ENCODE measurements around the gene ARHGAP40.
A peak's percentile ranks its signal among the peaks of the same experiment; 100 is the strongest.

Gene ARHGAP40

DNA sequence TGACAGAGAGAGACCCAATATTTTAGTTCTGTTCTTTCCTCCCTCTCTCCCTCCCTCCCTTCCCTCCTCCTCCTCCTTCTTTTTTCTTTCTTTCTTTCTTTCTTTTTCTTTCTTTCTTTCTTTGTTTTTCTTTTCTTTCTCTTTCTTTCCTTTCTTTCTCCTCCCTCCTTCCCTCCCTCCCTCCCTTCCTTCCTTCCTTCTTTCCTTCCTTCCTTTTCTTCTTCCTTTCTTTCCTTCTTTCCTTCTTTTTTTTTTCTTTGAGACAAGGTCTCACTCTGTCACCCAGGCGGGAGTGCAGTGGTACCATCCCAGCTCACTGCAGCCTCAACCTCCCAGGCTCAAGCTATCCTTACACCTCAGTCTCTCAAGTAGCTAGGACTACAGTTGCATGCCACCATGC is 28.4 kb downstream of the ARHGAP40 start:
- Histone ChIP-seq H3K9ac (no peak overlapping the region), H3K27me3 (ENCODE audit: insufficient read depth, low read depth) (no peaks in the 10 kb centered on the region), H3K4me1 (ENCODE audit: low read depth, poor library complexity, severe bottlenecking) (peaks cover 11% of the 10 kb centered on the region), H3K4me3 (IDR thresholded peaks at IDR 0.05; ENCODE audit: insufficient read depth, low read depth, low read length) (no peak overlapping the region), H3K79me2 (ENCODE audit: insufficient read depth, low read depth) (no peaks in the 10 kb centered on the region), H3K4me2 (no peak overlapping the region), H3K27ac (no peak overlapping the region), H3K36me3 (ENCODE audit: insufficient read depth) (no peaks in the 10 kb centered on the region), H4K20me1 (ENCODE audit: insufficient read depth) (no peaks in the 10 kb centered on the region), H2AFZ (ENCODE audit: low read depth) (no peak overlapping the region)
- TF ChIP-seq, protein P1, sequence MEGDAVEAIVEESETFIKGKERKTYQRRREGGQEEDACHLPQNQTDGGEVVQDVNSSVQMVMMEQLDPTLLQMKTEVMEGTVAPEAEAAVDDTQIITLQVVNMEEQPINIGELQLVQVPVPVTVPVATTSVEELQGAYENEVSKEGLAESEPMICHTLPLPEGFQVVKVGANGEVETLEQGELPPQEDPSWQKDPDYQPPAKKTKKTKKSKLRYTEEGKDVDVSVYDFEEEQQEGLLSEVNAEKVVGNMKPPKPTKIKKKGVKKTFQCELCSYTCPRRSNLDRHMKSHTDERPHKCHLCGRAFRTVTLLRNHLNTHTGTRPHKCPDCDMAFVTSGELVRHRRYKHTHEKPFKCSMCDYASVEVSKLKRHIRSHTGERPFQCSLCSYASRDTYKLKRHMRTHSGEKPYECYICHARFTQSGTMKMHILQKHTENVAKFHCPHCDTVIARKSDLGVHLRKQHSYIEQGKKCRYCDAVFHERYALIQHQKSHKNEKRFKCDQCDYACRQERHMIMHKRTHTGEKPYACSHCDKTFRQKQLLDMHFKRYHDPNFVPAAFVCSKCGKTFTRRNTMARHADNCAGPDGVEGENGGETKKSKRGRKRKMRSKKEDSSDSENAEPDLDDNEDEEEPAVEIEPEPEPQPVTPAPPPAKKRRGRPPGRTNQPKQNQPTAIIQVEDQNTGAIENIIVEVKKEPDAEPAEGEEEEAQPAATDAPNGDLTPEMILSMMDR (conservative IDR thresholded peaks at IDR 0.05; ENCODE audit: low read depth, low read length): no peak

DNA sequence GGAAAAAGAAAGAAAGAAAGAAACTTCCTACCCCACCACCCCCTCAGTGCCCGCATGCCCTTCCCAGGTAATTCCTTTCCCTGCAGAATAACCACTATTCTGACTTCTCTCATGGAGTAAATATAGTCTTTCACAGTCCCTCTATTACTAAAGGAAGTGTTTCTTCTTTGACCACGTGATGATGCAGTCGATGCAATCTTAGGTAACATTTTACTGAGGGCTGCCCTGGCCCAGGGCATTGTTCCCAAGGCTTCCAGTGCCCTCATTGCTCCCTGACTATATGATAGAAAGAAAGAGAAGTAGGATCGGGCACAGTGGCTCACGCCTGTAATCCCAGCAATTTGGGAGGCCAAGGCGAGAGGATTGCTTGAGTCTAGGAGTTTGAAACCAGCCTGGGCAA is 29.1 kb downstream of the ARHGAP40 start:
- H3K27ac ChIP-seq: no peak overlapping the region
- no peak overlapping the region for H3K4me3 ChIP-seq (IDR thresholded peaks at IDR 0.05; ENCODE audit: insufficient read depth, low read depth, low read length)
- no peaks in the 10 kb centered on the region for H3K36me3 ChIP-seq (ENCODE audit: insufficient read depth)
- no peak overlapping the region; the same call in 1 of the 2 replicates for H3K4me2 ChIP-seq
- H3K27me3 ChIP-seq (ENCODE audit: insufficient read depth, low read depth): no peaks in the 10 kb centered on the region
- TF ChIP-seq, protein P1 (conservative IDR thresholded peaks at IDR 0.05; ENCODE audit: low read depth, low read length): no peak
- H4K20me1 ChIP-seq (ENCODE audit: insufficient read depth): no peaks in the 10 kb centered on the region
- peaks cover 11% of the 10 kb centered on the region for H3K4me1 ChIP-seq (ENCODE audit: low read depth, poor library complexity, severe bottlenecking)
- H3K79me2 ChIP-seq (ENCODE audit: insufficient read depth, low read depth): no peaks in the 10 kb centered on the region
- no peak overlapping the region for H3K9ac ChIP-seq
- 0 out of 2 replicates have a peak overlapping the region, but pooled peaks have one; percentile 8 for H2AFZ ChIP-seq (ENCODE audit: low read depth)

DNA sequence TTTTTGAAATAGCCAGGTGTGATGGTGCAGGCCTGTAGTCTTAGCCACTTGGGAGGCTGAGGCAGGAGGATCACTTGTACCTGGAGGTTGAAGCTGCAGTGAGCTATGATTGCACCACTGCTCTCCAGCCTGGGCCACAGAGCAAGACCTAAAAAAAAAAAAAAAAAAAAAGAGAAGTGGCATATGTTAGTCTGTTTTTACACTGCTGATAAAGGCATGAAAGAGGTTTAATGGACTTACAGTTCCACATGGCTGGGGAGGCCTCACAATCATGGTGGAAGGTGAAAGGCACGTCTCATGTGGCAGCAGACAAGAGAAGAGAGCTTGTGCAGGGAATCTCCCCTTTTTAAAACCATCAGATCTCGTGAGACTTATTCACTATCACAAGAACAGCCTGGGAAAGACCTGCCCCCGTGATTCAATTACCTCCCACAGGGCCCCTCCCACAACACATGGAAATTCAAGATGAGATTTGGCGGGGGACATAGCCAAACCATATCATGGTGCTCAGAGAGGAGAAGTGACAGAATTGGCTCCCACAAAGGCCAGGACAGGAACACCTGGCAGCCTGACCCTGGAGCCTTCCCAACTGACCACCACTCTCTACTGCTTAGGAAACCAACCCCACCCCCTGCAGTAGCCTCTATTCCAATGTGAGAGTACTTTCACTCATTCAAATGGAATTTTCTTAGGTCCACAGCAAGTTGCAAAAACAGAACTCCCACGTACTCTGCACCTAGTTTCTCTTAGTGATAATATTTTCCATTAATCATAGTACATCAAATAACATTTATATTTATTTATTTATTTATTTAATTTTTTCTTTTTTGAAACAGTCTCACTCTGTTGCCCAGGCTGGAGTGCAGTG is 29.8 kb downstream of the ARHGAP40 start:
- TF ChIP-seq, protein P1 (conservative IDR thresholded peaks at IDR 0.05; ENCODE audit: low read depth, low read length): no peak
- Histone ChIP-seq H3K27me3 (ENCODE audit: insufficient read depth, low read depth) (no peaks in the 10 kb centered on the region), H2AFZ (ENCODE audit: low read depth) (no peak overlapping the region), H3K79me2 (ENCODE audit: insufficient read depth, low read depth) (no peaks in the 10 kb centered on the region), H3K4me2 (no peak overlapping the region; the same call in 1 of the 2 replicates), H4K20me1 (ENCODE audit: insufficient read depth) (no peaks in the 10 kb centered on the region), H3K36me3 (ENCODE audit: insufficient read depth) (no peaks in the 10 kb centered on the region), H3K4me3 (IDR thresholded peaks at IDR 0.05; ENCODE audit: insufficient read depth, low read depth, low read length) (no peak overlapping the region), H3K4me1 (ENCODE audit: low read depth, poor library complexity, severe bottlenecking) (peaks cover 11% of the 10 kb centered on the region), H3K27ac (no peak overlapping the region), H3K9ac (no peak overlapping the region)

DNA sequence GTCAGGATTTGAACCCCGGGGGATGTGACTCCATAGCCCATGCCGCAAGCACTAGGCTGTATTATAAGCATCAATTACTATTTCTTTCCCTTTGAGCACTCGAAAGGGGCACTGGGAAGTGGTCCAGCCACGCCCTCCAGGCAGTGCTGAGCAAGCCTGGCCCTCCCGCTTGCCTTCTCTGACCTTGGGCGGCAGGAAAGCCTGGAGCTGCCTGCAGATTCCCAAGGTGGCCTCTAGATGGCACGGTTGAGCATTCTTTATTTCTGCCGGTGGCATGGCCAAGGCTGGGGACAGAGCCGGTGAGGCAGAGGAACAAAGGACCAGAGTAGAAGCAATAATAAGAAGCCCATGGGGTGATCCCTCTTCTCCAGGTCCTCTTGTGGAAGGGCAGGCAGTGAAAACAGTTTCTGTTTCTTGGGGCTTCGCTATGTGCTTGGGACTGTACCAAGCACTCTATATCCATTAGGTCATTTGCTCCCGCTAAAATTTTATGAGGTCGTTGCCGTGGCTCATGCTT is 32.0 kb downstream of the ARHGAP40 start:
- Histone ChIP-seq H3K4me1 (ENCODE audit: low read depth, poor library complexity, severe bottlenecking) (peaks cover 11% of the 10 kb centered on the region), H3K4me2 (peak overlapping the region; percentile 5; the same call in 1 of the 2 replicates), H3K4me3 (IDR thresholded peaks at IDR 0.05; ENCODE audit: insufficient read depth, low read depth, low read length) (no peak overlapping the region), H3K9ac (no peak overlapping the region), H2AFZ (ENCODE audit: low read depth) (no peak overlapping the region), H4K20me1 (ENCODE audit: insufficient read depth) (no peaks in the 10 kb centered on the region), H3K27me3 (ENCODE audit: insufficient read depth, low read depth) (no peaks in the 10 kb centered on the region), H3K36me3 (ENCODE audit: insufficient read depth) (no peaks in the 10 kb centered on the region), H3K79me2 (ENCODE audit: insufficient read depth, low read depth) (no peaks in the 10 kb centered on the region), H3K27ac (no peak overlapping the region)
- TF ChIP-seq, protein P1 (conservative IDR thresholded peaks at IDR 0.05; ENCODE audit: low read depth, low read length): peak; percentile 94

Measured in KMS-11 (cell line).